Smooth muscle cell of the brain vasculature (primary cell): Measurements from ENCODE around the gene HIC1.

Experiments used
- DNase-seq: peaks from one replicate; pipeline ENCODE4 v3.0.0-alpha.2; 2012; ENCODE audit warnings: low read depth, low spot score

The HIC1 gene

GRCh38 chr17:2102931-2103809, 48.3 kb downstream of the HIC1 start:
- DNase-seq = no peak

GRCh38 chr17:2105663-2106062, 50.8 kb downstream of the HIC1 start:
- DNase-seq = no peak

GRCh38 chr17:2106308-2106955, 51.5 kb downstream of the HIC1 start:
- DNase-seq = no peak

GRCh38 chr17:2107050-2107449, 52.1 kb downstream of the HIC1 start:
- DNase-seq = no peak

- no peak for DNase-seq
Observed at GRCh38 chr17:2107506-2107905, 52.6 kb downstream of the HIC1 start.

GRCh38 chr17:2108170-2108569, 53.3 kb downstream of the HIC1 start:
- DNase-seq = no peak

GRCh38 chr17:2110436-2110835, 55.5 kb downstream of the HIC1 start:
- DNase-seq = no peak

- peak; percentile 66 for DNase-seq
Observed at GRCh38 chr17:2111691-2112090, 56.8 kb downstream of the HIC1 start.
